GF-D8 (cell line): ENCODE results near the gene WNT9B.
"Not testable (repeated sequence)": the region's sequence is repeated elsewhere in the genome, so short reads cannot be mapped to it uniquely, and the experiment has no call there.

Source experiments
- DNase-seq: peaks from one replicate; lab custom pipeline; 2025; lab: John Stamatoyannopoulos, UW

Gene WNT9B

DNA sequence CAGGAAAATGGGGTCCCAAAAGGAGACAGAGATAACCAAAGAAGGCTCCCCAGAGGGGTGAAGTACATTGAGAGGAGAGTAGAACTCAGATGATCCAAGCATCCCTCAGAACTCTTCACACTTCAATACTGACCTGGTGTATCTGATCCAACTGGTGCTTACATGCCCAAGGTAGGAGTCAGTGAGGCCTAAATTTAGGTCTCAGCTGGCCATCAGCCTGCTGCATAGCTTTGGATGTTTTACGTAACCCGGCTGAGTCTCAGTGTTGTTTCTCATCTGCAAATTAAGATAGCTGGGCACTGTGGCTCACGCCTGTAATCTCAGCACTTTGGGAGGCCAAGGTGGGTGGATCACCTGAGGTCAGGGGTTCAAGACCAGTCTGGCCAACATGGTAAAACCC lies 59.9 kb downstream of the WNT9B start:
- no peak for DNase-seq

DNA sequence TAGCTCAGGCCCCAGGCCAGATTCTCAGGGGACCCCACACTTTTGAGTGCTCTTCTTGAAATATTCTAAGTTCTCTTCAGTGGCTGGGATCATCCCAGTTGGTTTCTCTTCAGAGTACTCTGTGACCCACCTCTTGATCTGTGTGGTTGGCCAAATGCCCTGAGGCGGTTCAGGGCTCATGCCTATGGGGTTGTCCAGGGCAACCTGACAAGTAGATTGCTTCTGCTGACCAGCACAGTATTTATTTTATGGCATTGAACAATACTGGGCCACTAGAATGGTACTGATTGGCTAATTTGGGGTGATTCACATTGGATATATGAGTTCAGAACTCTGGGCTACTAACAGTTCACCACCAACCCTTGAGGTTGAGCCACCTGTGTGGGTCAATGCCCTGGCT lies 64.2 kb downstream of the WNT9B start:
- DNase-seq, result no peak

DNA sequence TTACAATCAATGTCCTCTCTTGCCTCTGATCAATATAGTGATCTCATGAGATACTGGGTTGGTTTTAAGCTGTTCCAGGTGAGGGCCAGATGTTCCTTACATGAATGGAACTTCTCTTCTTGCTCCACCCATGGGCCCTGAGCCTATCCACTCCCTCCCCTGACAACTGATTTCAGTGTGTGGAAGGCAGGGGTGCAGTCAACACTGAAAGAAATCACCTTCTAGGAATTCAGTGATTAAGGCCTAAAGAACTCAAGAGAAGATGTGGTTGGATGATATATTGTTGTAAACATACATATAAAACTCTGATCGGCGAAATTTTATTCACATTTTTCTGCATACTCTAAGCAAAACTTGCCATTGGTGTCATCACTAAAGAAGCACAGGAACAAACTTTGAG lies 64.8 kb downstream of the WNT9B start:
- DNase-seq, result no peak

DNA sequence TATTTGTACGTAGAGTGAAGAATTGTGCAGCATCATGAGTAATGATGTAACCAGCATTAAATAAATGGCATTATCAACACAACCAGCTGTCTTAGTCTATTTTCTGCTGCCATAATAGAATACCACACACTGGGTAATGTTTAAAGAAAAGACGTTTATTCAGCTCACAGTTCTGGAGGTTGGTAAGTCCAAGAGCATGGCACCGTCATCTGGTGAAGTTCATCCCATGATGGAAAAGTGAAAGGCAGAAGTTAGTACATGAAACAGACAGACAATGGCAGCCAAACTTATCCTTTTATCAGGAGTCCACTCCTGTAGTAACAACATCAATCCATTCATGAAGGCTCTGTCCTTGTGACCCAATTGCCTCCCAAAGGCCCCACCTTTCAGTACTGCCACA lies 65.2 kb downstream of the WNT9B start:
- no peak for DNase-seq

DNA sequence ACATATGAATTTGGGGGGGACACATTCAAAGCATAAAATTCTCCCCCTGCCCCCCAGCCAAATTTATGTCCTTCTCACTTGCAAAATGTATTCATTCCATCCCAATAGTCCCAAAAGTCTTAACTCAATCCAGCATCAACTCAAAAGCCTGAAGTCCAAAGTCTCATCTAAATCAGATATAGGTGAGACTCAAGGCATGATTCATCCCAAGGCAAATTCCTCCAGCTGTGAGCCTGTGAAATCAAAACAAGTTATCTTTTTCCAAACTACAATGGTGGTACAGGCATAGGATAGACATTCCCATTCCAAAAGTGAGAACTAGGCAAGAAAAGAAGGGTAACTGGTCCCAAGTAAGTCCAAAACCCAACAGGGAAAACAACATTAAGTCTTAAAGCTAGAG lies 65.7 kb downstream of the WNT9B start:
- DNase-seq, result no peak

DNA sequence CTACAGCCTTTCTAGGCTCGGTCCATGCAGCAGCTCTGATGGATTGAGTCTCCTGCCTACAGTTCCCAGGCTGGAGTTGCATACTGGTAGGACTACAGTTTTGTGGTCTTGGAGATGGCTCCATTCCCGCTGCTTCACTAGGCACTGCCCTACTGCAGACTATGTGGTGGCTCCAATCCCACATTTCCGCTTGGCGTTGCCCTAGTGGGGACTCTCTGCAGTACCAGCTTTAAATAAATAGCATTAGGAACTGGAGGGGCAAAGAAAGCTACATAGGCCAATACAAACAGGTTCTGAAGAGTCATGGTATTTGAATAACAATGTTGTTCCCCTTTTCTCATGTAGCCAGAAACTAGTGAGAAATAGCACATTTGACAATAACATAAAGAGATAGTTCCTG lies 66.1 kb downstream of the WNT9B start:
- DNase-seq, result no peak

DNA sequence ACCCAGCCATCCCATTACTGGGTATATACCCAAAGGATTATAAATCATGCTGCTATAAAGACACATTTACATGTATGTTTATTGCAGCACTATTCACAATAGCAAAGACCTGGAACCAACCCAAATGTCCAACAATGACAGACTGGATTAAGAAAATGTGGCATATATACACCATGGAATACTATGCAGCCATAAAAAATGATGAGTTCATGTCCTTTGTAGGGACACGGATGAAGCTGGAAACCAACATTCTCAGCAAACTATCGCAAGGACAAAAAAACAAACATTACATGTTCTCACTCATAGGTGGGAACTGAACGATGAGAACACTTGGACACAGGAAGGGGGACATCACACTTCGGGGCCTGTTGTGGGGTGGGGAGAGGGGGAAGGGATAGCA lies 70.6 kb downstream of the WNT9B start:
- not testable (repeated sequence) for DNase-seq

DNA sequence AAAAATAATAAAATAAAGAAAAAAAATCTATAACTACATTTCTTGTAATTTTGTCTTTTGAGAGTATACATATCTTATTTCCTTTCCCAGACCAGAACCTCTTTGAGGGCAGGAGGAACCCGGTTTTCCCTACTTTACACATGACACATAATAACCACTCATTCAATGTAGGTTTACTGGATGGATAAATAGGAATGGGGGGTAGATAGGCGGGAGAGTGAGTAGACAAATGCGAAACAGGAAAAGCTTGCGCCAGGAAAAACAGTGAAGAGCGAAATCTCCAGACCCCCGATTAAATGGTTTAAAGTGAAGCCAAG lies 71.1 kb downstream of the WNT9B start:
- no peak for DNase-seq

DNA sequence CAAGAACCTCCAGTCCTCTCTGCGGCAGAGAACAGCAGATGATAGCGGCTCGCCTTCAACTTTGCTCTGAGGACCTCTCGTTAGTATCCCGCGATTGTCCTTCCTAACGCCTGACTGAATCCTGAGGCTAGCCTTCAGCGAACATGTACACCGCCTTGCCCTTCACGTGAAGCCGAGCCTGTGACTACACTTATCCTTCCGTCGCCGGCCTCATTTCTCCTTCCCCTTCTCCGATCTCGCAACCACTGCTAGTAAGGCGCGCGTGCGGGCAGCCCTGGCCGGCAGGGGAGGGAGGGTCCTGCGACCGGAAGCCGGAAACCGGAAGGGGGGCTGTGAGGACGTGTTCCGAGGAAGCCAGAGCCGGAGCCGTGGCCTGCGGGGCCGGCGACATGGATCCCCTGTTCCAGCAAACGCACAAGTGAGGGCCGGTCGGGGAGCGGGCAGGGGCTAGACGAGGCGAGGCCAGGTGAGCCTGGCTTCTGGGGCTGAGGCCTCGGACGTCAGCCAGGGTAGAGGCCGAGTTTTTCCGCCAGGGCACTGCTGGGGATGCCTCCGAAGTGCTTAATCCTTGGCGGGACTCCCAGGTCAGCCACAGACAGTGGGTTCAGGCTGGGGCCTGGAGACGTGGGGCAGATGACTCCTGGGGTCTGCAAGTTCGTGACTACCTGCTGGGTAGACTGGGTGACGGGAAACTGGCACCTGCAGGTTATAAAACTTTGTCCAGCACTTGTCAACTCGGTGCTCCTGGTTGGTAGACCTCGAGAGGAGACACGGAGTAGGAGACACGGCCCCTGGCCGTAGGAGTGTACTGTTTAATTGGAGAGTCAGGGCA lies 71.6 kb downstream of the WNT9B start, which contains the start of gene GOSR2:
Gene GOSR2 (plus strand): TSS at position 357 of the 832 bp plus-strand sequence. CDS start 33 bp downstream, at position 390.
- DNase-seq, result peak; percentile 85

DNA sequence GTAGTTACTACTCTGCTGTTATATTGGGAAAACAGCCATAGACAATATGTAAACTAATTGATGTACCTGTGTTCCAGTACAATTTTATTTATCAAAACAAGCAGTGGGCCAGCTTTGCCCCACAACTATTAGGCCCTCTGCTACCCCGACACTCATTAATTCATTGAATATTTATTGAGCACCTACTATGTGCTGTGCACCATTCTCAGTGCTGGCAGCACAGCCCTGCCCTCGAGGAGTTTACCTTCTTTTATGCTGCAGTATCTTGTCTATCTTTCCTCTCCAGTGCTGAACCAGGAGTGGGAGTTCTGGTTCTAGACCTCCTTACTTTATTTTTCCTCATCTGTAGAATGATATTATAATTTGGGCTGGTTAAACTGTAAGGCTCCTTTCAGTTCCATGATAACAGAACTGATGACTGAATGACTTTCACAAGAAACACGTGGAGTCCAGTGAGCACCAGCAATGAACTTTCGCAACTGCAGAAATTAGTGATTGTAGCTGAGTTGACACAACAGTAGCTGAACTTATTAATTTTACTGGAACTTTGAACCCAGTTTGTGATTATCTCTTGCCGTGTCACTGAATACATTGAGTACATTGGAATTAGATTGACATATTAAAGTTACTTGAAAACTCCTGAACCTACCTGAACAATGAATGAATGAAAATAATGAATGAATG lies 73.9 kb downstream of the WNT9B start:
- no peak for DNase-seq

DNA sequence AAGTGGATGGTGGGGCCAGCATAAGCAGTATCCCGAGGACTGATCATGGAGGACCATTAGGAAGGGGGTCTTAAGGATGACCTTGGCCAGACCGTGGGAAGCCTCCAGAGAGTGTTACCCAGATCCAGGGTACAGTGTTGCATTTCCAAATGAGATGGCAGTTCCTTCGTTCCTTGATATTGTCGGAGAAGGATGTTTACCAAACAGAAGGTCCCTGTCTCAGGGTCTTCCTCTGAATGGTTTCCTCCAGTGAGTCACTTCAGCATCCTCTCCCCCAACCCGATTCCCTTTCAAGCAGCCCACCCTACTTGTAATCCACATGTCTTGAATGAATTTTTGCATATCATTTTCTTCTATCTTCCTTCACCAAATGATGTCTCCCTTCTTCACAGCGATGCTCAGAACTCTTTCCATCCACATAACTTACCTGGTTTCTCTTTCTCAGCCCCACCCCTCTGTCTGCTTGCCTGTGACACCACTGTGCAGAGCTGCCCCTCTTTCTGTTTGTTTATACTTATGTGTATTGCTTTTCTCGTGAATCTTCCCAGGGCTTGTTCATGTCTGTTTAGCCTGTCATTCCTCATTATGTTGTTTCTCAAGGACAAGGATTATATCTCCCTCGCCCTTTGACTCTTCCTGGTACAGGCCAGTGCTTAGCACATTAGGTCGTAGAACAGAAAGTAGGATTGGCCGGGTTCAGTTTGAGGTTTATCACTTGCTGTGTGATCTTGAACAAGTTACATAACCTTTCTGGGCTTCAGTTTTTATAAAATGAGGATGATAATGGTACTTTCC lies 77.3 kb downstream of the WNT9B start:
- no peak for DNase-seq

DNA sequence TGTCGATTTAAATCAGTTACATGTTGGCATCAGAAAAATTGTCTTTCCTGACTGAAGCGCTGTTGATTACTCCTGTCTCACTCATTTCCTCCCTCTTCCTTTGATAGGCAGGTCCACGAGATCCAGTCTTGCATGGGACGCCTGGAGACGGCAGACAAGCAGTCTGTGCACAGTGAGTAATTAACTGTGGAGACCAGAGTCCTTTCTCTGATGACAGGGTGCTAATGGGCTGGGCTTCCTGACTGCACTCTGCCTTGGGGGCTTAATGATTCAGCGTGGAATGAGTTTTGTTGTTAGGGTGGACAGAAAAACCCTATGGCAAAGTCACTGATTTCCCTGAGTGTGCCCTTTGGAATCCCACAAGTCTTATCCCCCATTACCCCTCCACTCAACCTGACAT lies 78.0 kb downstream of the WNT9B start:
- no peak for DNase-seq

DNA sequence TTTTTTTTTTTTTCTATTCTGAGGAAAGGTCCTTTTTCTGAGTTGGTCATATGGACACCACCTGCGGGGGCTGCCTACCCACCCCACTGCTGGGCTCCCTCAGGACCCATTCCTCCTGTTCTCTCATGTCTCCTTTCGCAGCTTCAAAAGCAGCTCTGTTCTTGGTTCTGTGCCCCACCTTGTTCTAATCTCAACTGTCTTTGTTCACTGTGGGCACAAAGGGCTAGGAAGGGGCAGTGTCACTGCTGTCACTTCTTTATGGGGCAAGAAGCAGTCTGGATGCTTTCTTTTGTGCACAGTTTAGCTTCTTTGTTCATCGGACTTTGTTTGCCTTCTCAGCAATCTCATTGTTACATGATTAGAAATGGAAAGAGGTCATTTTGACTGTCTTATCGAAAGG lies 78.7 kb downstream of the WNT9B start:
- no peak for DNase-seq

DNA sequence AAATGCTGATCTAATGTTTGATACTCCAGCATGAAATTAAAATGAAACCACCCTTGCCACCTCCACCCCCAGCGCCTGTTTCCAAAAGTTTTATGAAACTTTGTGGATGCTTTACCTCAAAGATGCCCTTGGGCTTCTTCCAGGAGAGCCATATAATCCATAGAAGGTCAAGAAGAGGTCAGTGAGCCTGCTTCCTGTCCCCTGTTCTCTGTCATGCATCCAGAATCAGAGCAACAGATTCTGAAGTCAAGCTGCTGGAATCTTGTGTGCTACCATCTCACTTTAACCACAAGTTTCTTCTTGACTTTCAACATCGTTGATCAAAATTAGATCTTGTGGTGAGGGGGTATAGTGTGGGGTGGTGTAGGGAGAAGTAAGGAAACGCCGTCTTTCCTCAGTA lies 80.2 kb downstream of the WNT9B start:
- DNase-seq, result no peak

DNA sequence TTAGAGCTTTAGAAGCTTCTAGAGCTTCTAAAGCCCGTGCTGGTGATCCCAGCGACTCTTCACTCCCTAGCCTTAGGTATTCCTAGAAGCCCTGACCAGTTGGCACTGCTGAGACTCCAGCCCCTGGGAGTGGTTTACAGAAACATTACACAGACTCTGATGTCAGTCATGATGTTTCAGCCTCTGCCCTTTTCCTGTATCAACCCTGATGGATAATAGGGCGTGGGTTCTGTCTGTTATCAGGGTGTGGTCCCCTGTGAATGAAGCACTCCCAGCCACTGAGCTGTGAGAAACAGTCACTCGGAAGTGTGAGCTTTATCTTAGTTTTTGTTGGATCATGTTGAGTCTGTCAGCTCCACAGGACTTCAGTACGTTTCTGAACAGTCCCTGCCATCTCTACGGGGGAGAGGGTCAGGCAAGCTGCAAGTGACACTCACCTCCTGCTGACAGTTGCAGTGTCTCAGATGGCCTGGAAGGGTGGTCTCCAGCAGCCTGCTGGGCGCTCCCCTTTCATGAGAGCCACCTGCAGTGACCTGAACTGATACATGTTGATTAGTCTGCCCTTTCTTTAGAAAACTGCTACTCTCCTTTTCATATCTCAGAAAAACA lies 84.4 kb downstream of the WNT9B start:
- no peak for DNase-seq
